ENCODE measurements around the gene DCDC2C. TPM values are rescaled to one million over a fixed set of nuclear protein-coding genes. Genes with fewer than 3 reads are reported as not detected.

The DCDC2C gene
- total and polyA plus RNA-seq, 2 donors (not counting 1 experiment from before 2014, with no cell fraction given), result not detected

- H4K20me1 ChIP-seq (ENCODE audit: control insufficient read depth, extremely low read depth, insufficient read depth, low read length), result no peaks in the 10 kb centered on the region
- H3K27me3 ChIP-seq (ENCODE audit: control insufficient read depth, insufficient read depth, low read length), result no peaks in the 10 kb centered on the region
- H3K79me2 ChIP-seq (ENCODE audit: control insufficient read depth, insufficient read depth, low read length), result no peaks in the 10 kb centered on the region
- no peak overlapping the region for H3K9ac ChIP-seq (ENCODE audit: insufficient read depth, low read length)
- no peak for DNase-seq (ENCODE audit: low read depth in 2 of 2)
- no peaks in the 10 kb centered on the region for H3K36me3 ChIP-seq (ENCODE audit: control insufficient read depth, insufficient read depth, low read length)
- H3K9me3 ChIP-seq (ENCODE audit: control insufficient read depth, insufficient read depth, low read depth, low read length), result no peaks in the 10 kb centered on the region
- H3K4me2 ChIP-seq (ENCODE audit: extremely low read depth, insufficient read depth, low read length), result no peak overlapping the region
- TF ChIP-seq EZH2 (IDR thresholded peaks at IDR 0.05; ENCODE audit: low read length, missing control alignments), result no peak
- no peak for TF ChIP-seq CTCF (conservative IDR thresholded peaks at IDR 0.05 in 1 of 2, IDR thresholded peaks at IDR 0.05 in 1 of 2; ENCODE audit: low read depth in 1 of 2, low read length in 2 of 2)
- H3K4me3 ChIP-seq (replicated peaks in 1 of 4; ENCODE audit: control extremely low read depth in 1 of 4, insufficient read depth in 1 of 4, low read depth in 3 of 4, low read length in 4 of 4), result no peak overlapping the region
- H2AFZ ChIP-seq (ENCODE audit: low read length), result no peak overlapping the region
- no peak overlapping the region for H3K27ac ChIP-seq (ENCODE audit: insufficient read depth, low read length)
- H3K4me1 ChIP-seq (ENCODE audit: control insufficient read depth, extremely low read depth, insufficient read depth, low read length), result no peaks in the 10 kb centered on the region
Measured at GRCh38 chr2:3801506-3801905, 98.1 kb downstream of the DCDC2C start.

- no peak for TF ChIP-seq EZH2 (IDR thresholded peaks at IDR 0.05; ENCODE audit: low read length, missing control alignments)
- TF ChIP-seq CTCF (conservative IDR thresholded peaks at IDR 0.05 in 1 of 2, IDR thresholded peaks at IDR 0.05 in 1 of 2; ENCODE audit: low read depth in 1 of 2, low read length in 2 of 2), result peak in 1 of 2 donors; percentile 28
- Histone ChIP-seq H3K79me2 (ENCODE audit: control insufficient read depth, insufficient read depth, low read length) (no peaks in the 10 kb centered on the region), H3K36me3 (ENCODE audit: control insufficient read depth, insufficient read depth, low read length) (no peaks in the 10 kb centered on the region), H3K4me2 (ENCODE audit: extremely low read depth, insufficient read depth, low read length) (no peak overlapping the region), H3K27ac (ENCODE audit: insufficient read depth, low read length) (no peak overlapping the region), H4K20me1 (ENCODE audit: control insufficient read depth, extremely low read depth, insufficient read depth, low read length) (no peaks in the 10 kb centered on the region), H3K9me3 (ENCODE audit: control insufficient read depth, insufficient read depth, low read depth, low read length) (no peaks in the 10 kb centered on the region), H3K27me3 (ENCODE audit: control insufficient read depth, insufficient read depth, low read length) (no peaks in the 10 kb centered on the region), H2AFZ (ENCODE audit: low read length) (no peak overlapping the region), H3K9ac (ENCODE audit: insufficient read depth, low read length) (no peak overlapping the region), H3K4me3 (replicated peaks in 1 of 4; ENCODE audit: control extremely low read depth in 1 of 4, insufficient read depth in 1 of 4, low read depth in 3 of 4, low read length in 4 of 4) (no peak overlapping the region), H3K4me1 (ENCODE audit: control insufficient read depth, extremely low read depth, insufficient read depth, low read length) (no peaks in the 10 kb centered on the region)
- DNase-seq (ENCODE audit: low read depth in 2 of 2), result no peak
Measured at GRCh38 chr2:3805201-3805939, 102.0 kb downstream of the DCDC2C start.

- Histone ChIP-seq H3K4me3 (replicated peaks in 1 of 4; ENCODE audit: control extremely low read depth in 1 of 4, insufficient read depth in 1 of 4, low read depth in 3 of 4, low read length in 4 of 4) (no peak overlapping the region), H3K36me3 (ENCODE audit: control insufficient read depth, insufficient read depth, low read length) (no peaks in the 10 kb centered on the region), H3K9me3 (ENCODE audit: control insufficient read depth, insufficient read depth, low read depth, low read length) (no peaks in the 10 kb centered on the region), H3K27ac (ENCODE audit: insufficient read depth, low read length) (no peak overlapping the region), H3K4me2 (ENCODE audit: extremely low read depth, insufficient read depth, low read length) (no peak overlapping the region), H3K27me3 (ENCODE audit: control insufficient read depth, insufficient read depth, low read length) (no peaks in the 10 kb centered on the region), H3K4me1 (ENCODE audit: control insufficient read depth, extremely low read depth, insufficient read depth, low read length) (no peaks in the 10 kb centered on the region), H2AFZ (ENCODE audit: low read length) (no peak overlapping the region), H4K20me1 (ENCODE audit: control insufficient read depth, extremely low read depth, insufficient read depth, low read length) (no peaks in the 10 kb centered on the region), H3K9ac (ENCODE audit: insufficient read depth, low read length) (no peak overlapping the region), H3K79me2 (ENCODE audit: control insufficient read depth, insufficient read depth, low read length) (no peaks in the 10 kb centered on the region)
- DNase-seq (ENCODE audit: low read depth in 2 of 2), result no peak
- TF ChIP-seq CTCF (conservative IDR thresholded peaks at IDR 0.05 in 1 of 2, IDR thresholded peaks at IDR 0.05 in 1 of 2; ENCODE audit: low read depth in 1 of 2, low read length in 2 of 2) (no peak), EZH2 (IDR thresholded peaks at IDR 0.05; ENCODE audit: low read length, missing control alignments) (no peak)
Measured at GRCh38 chr2:3806168-3806567, 102.8 kb downstream of the DCDC2C start.

All from fibroblast of lung (primary cell).